Heart left ventricle (tissue), 13 donors: ENCODE data around the gene ALK.

Experiments used
- POLR2A ChIP-seq, 2 donors: fragments of 450-650 bp; IDR thresholded peaks; one replicate each; pipeline ENCODE4 v1.6.1; 2017; ENCODE audit warnings: antibody characterized with exemption in 2 of 2, mild to moderate bottlenecking in 2 of 2, moderate library complexity in 2 of 2
- TF ChIP-seq, protein P1 (sequence below), 12 donors: fragments of 200-600 bp; sonication (generic) in 4 of 12; IDR thresholded peaks; one replicate each; pipeline versions ENCODE4 v1.5.0 to v1.8.0; 2018 to 2022; ENCODE audit warnings: antibody characterized with exemption in 12 of 12, mild to moderate bottlenecking in 5 of 12
- donor health status: ischemic (EF 13 %, LVEDD 7.1; RV severe dilation, severe dysfunction).
- donor health status: DM: no; HTN: yes; CAD: no.
- donor health status: DM: no; HTN: no; CAD: no.
- donor health status: ischemic (EF 25% LVEDD 6.9; RV normal size, moderate dysfunction).
- donor health status: ischemic (EF 25% LVEDD 5.7; RV mildly dilated, moderate dysfunction).
- donor health status: ischemic (EF 35%, LVEDD 5.7; RV mildly dilated, moderate dysfunction).
- donor health status: nonischemic (EF 11% LVEDD 7.7; RV severe dilation, severe dysfunction).
- donor health status: DM: yes; HTN: yes; CAD: no.
- donor health status: PGD.
- donor health status: ischemic (EF 29% LVEDD 5.4; RV normal size, mild dysfunction).
- donor health status: nonischemic (EF 23%, LVEDD 6.1; RV moderate dilation, normal function).

GRCh38 chr2:29196792-29197788 lies 724.3 kb downstream of the ALK start:
- TF ChIP-seq, protein P1, sequence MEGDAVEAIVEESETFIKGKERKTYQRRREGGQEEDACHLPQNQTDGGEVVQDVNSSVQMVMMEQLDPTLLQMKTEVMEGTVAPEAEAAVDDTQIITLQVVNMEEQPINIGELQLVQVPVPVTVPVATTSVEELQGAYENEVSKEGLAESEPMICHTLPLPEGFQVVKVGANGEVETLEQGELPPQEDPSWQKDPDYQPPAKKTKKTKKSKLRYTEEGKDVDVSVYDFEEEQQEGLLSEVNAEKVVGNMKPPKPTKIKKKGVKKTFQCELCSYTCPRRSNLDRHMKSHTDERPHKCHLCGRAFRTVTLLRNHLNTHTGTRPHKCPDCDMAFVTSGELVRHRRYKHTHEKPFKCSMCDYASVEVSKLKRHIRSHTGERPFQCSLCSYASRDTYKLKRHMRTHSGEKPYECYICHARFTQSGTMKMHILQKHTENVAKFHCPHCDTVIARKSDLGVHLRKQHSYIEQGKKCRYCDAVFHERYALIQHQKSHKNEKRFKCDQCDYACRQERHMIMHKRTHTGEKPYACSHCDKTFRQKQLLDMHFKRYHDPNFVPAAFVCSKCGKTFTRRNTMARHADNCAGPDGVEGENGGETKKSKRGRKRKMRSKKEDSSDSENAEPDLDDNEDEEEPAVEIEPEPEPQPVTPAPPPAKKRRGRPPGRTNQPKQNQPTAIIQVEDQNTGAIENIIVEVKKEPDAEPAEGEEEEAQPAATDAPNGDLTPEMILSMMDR (IDR thresholded peaks at IDR 0.05) = peak; percentile 66 to 82 (median 76)
- no peak for TF ChIP-seq POLR2A (IDR thresholded peaks at IDR 0.05)
